GM23338 (cell line): ENCODE measurements around the gene CNOT9. TPM values are rescaled to one million over a fixed set of nuclear protein-coding genes. Genes with fewer than 3 reads are reported as not detected.

Source experiments
- ATAC-seq: fragments of 200-7000 bp; cut with Tn5 transposase; 3 replicates; pipeline ENCODE4 v1.9.1; 2020
- DNase-seq: peaks from one replicate; pipeline ENCODE4 v3.0.0-alpha.2; 2015; ENCODE audit warnings: low spot score
- H2AFZ ChIP-seq: fragments of 200-600 bp; sonication (generic); 2 replicates; pipeline ENCODE4 v1.8.0; 2016; ENCODE audit warnings: antibody characterized with exemption, mild to moderate bottlenecking, moderate library complexity
- H3F3A ChIP-seq: fragments of 200-600 bp; sonication (generic); replicated peaks from 2 replicates; pipeline ENCODE4 v1.8.0; 2017; ENCODE audit warnings: antibody characterized with exemption, mixed run types, low read depth
- H3K27ac ChIP-seq: fragments of 200-600 bp; sonication (generic); 2 replicates; pipeline ENCODE4 v1.6.1; 2016; ENCODE audit warnings: low read depth
- H3K27me3 ChIP-seq: fragments of 200-600 bp; sonication (generic); 2 replicates; pipeline ENCODE4 v1.8.0; 2016; ENCODE audit warnings: mild to moderate bottlenecking, mixed run types, moderate library complexity; ENCODE audit not compliant: insufficient read depth
- H3K36me3 ChIP-seq: fragments of 200-600 bp; sonication (generic); 2 replicates; pipeline ENCODE4 v1.8.0; 2016; ENCODE audit warnings: mild to moderate bottlenecking; ENCODE audit not compliant: insufficient read depth
- H3K4me1 ChIP-seq: fragments of 200-600 bp; sonication (generic); 2 replicates; pipeline ENCODE4 v1.8.0; 2016; ENCODE audit warnings: mild to moderate bottlenecking, moderate library complexity; ENCODE audit not compliant: insufficient read depth
- H3K4me2 ChIP-seq: fragments of 200-600 bp; sonication (generic); 2 replicates; pipeline ENCODE4 v1.7.1; 2017; ENCODE audit warnings: mixed run types
- H3K4me3 ChIP-seq: fragments of 200-600 bp; sonication (generic); 2 replicates; pipeline ENCODE4 v1.6.1; 2016; ENCODE audit warnings: mixed run types
- H3K79me2 ChIP-seq: fragments of 200-600 bp; sonication (generic); replicated peaks from 2 replicates; pipeline ENCODE4 v1.8.0; 2017; ENCODE audit warnings: mild to moderate bottlenecking; ENCODE audit not compliant: insufficient read depth
- H3K9me2 ChIP-seq: fragments of 200-600 bp; sonication (generic); 2 replicates; pipeline ENCODE4 v1.8.0; 2017; ENCODE audit not compliant: insufficient read depth
- H4K20me1 ChIP-seq: fragments of 200-600 bp; sonication (generic); replicated peaks from 2 replicates; pipeline ENCODE4 v1.8.0; 2017; ENCODE audit warnings: mild to moderate bottlenecking; ENCODE audit not compliant: insufficient read depth
- H3K27ac Mint-ChIP-seq: 2 replicates; pipeline ENCODE4 v1.8.0; 2020; ENCODE audit warnings: inconsistent platforms, mild to moderate bottlenecking, moderate library complexity, mixed read lengths
- H3K27me3 Mint-ChIP-seq: 3 replicates; pipeline ENCODE4 v1.8.0; 2022; ENCODE audit warnings: low read depth, mild to moderate bottlenecking, moderate library complexity, mixed read lengths, inconsistent platforms; ENCODE audit not compliant: insufficient read depth, poor library complexity
- H3K36me3 Mint-ChIP-seq: 3 replicates; pipeline ENCODE4 v1.8.0; 2021; ENCODE audit warnings: low read depth, mild to moderate bottlenecking, inconsistent platforms, moderate library complexity, mixed read lengths
- H3K4me1 Mint-ChIP-seq: 3 replicates; pipeline ENCODE4 v1.8.0; 2020; ENCODE audit warnings: mild to moderate bottlenecking, inconsistent platforms, mixed read lengths
- H3K4me3 Mint-ChIP-seq: 3 replicates; pipeline ENCODE4 v1.8.0; 2021; ENCODE audit warnings: moderate library complexity, mild to moderate bottlenecking, inconsistent platforms, mixed read lengths
- H3K9me3 Mint-ChIP-seq: 3 replicates; pipeline ENCODE4 v1.8.0; 2020; ENCODE audit warnings: moderate library complexity, mild to moderate bottlenecking, inconsistent platforms, mixed read lengths
- CREB1 ChIP-seq: fragments of 250-450 bp; sonication (Bioruptor Pico); IDR thresholded peaks from 2 replicates; pipeline ENCODE4 v1.5.0; 2020; ENCODE audit warnings: low read depth, mild to moderate bottlenecking, moderate library complexity
- EZH2 ChIP-seq: fragments of 200-600 bp; sonication (generic); IDR thresholded peaks from one replicate; pipeline ENCODE4 v1.8.0; 2017; ENCODE audit warnings: antibody characterized with exemption, mild to moderate bottlenecking, low read depth; ENCODE audit not compliant: unreplicated experiment
- EZH2phosphoT487 ChIP-seq: fragments of 200-600 bp; sonication (generic); IDR thresholded peaks from one replicate; pipeline ENCODE4 v1.8.1; 2018; ENCODE audit warnings: antibody characterized with exemption; ENCODE audit not compliant: unreplicated experiment
- JUNB ChIP-seq: IDR thresholded peaks from one replicate; pipeline ENCODE4 v1.6.1; 2016; ENCODE audit warnings: antibody characterized with exemption; ENCODE audit not compliant: unreplicated experiment
- NANOG ChIP-seq: IDR thresholded peaks from 2 replicates; pipeline ENCODE4 v1.6.1; 2016; ENCODE audit warnings: antibody characterized with exemption, borderline replicate concordance
- STAT1 ChIP-seq: IDR thresholded peaks from one replicate; pipeline ENCODE4 v1.6.1; 2016; ENCODE audit warnings: antibody characterized with exemption; ENCODE audit not compliant: unreplicated experiment
- ZNF114 ChIP-seq: fragments of 250-450 bp; sonication (Bioruptor Pico); IDR thresholded peaks from 2 replicates; pipeline ENCODE4 v1.5.0; 2020; ENCODE audit warnings: mild to moderate bottlenecking, moderate library complexity
- ZNF331 ChIP-seq: fragments of 250-450 bp; sonication (Bioruptor Pico); IDR thresholded peaks from 2 replicates; pipeline ENCODE4 v1.5.0; 2020; ENCODE audit warnings: low read depth, mild to moderate bottlenecking, moderate library complexity
- polyA plus RNA-seq: library from polyadenylated mRNA; unstranded; fragments of >200 nt; fragmentation: Nextera tagmentation; extraction: Ambion mirVana; gene quantifications from 2 replicates; pipeline ENCODE4 v1.2.1, GENCODE V29; 2016
- total RNA-seq: library from RNA; depleted of rRNA; stranded (reverse); fragments of >200 nt; shearing (Covaris generic); gene quantifications from 2 replicates; pipeline ENCODE4 v1.2.3, GENCODE V29; 2014
- TF ChIP-seq, protein P1 (sequence below): IDR thresholded peaks from one replicate; pipeline ENCODE4 v1.6.1; 2018; ENCODE audit warnings: antibody characterized with exemption; ENCODE audit not compliant: unreplicated experiment
- TF ChIP-seq, protein P2 (sequence below): fragments of 250-450 bp; sonication (Bioruptor Pico); IDR thresholded peaks from 2 replicates; pipeline ENCODE4 v1.5.0; 2020; ENCODE audit warnings: mild to moderate bottlenecking, moderate library complexity
- TF ChIP-seq, protein P3 (sequence below), 2 experiments: fragments of 200-600 bp in 1 of 2; sonication (generic) in 1 of 2; conservative IDR thresholded peaks; 2 replicates each; pipeline versions ENCODE4 v1.5.1 to v1.6.1; 2016 to 2017; ENCODE audit warnings: antibody characterized with exemption in 2 of 2, low read depth in 2 of 2, mild to moderate bottlenecking in 2 of 2, moderate library complexity in 1 of 2

CNOT9 gene
- total and polyA plus RNA-seq, 2 experiments from 2014 or later, result 55.3 to 132 TPM

DNA sequence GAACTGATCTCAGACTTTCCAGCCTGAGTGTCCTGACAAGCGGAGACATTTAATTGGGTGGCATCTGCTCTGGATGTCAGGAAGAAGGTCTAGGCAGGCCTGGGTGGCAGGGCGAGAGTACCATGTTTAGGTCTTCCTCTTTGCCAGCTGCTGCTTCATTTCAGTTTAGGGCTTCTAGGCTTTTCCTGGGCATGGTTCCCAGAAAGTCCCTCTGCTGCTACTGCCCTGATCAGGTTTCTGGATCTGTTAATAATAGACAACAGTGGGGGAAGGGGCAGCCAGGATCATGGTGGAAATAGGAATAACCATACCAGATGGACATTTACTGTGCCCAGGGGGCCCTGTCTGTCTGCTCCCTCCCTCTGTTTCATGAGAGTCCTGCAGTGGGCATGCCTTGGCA, 36.8 kb downstream of the CNOT9 start:
- H4K20me1 ChIP-seq, result no peaks in the 10 kb centered on the region
- no peaks in the 10 kb centered on the region for H3K36me3 ChIP-seq
- Mint-ChIP-seq H3K4me1 (peaks cover 6% of the 10 kb centered on the region), H3K9me3 (no peaks in the 10 kb centered on the region), H3K36me3 (no peaks in the 10 kb centered on the region), H3K27ac (no peak overlapping the region), H3K4me3 (no peak overlapping the region), H3K27me3 (peaks cover 12% of the 10 kb centered on the region)
- no peak overlapping the region for H3K4me3 ChIP-seq
- 0 out of 2 replicates have a peak, but pooled peaks cover 3% of the 10 kb centered on the region for H3K9me2 ChIP-seq
- H3F3A ChIP-seq, result 0 out of 2 replicates have a peak, but pooled peaks cover 2% of the 10 kb centered on the region
- H3K27me3 ChIP-seq, result no peaks in the 10 kb centered on the region
- no peak for DNase-seq
- H3K79me2 ChIP-seq, result no peaks in the 10 kb centered on the region
- TF ChIP-seq ZNF114 (CRISPR knock-in tag) (no peak), EZH2 (no peak), CREB1 (CRISPR knock-in tag) (no peak), STAT1 (no peak), EZH2phosphoT487 (no peak), ZNF331 (CRISPR knock-in tag) (no peak), JUNB (no peak), NANOG (no peak)
- TF ChIP-seq, protein P1, sequence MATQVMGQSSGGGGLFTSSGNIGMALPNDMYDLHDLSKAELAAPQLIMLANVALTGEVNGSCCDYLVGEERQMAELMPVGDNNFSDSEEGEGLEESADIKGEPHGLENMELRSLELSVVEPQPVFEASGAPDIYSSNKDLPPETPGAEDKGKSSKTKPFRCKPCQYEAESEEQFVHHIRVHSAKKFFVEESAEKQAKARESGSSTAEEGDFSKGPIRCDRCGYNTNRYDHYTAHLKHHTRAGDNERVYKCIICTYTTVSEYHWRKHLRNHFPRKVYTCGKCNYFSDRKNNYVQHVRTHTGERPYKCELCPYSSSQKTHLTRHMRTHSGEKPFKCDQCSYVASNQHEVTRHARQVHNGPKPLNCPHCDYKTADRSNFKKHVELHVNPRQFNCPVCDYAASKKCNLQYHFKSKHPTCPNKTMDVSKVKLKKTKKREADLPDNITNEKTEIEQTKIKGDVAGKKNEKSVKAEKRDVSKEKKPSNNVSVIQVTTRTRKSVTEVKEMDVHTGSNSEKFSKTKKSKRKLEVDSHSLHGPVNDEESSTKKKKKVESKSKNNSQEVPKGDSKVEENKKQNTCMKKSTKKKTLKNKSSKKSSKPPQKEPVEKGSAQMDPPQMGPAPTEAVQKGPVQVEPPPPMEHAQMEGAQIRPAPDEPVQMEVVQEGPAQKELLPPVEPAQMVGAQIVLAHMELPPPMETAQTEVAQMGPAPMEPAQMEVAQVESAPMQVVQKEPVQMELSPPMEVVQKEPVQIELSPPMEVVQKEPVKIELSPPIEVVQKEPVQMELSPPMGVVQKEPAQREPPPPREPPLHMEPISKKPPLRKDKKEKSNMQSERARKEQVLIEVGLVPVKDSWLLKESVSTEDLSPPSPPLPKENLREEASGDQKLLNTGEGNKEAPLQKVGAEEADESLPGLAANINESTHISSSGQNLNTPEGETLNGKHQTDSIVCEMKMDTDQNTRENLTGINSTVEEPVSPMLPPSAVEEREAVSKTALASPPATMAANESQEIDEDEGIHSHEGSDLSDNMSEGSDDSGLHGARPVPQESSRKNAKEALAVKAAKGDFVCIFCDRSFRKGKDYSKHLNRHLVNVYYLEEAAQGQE, result no peak
- TF ChIP-seq, protein P2, sequence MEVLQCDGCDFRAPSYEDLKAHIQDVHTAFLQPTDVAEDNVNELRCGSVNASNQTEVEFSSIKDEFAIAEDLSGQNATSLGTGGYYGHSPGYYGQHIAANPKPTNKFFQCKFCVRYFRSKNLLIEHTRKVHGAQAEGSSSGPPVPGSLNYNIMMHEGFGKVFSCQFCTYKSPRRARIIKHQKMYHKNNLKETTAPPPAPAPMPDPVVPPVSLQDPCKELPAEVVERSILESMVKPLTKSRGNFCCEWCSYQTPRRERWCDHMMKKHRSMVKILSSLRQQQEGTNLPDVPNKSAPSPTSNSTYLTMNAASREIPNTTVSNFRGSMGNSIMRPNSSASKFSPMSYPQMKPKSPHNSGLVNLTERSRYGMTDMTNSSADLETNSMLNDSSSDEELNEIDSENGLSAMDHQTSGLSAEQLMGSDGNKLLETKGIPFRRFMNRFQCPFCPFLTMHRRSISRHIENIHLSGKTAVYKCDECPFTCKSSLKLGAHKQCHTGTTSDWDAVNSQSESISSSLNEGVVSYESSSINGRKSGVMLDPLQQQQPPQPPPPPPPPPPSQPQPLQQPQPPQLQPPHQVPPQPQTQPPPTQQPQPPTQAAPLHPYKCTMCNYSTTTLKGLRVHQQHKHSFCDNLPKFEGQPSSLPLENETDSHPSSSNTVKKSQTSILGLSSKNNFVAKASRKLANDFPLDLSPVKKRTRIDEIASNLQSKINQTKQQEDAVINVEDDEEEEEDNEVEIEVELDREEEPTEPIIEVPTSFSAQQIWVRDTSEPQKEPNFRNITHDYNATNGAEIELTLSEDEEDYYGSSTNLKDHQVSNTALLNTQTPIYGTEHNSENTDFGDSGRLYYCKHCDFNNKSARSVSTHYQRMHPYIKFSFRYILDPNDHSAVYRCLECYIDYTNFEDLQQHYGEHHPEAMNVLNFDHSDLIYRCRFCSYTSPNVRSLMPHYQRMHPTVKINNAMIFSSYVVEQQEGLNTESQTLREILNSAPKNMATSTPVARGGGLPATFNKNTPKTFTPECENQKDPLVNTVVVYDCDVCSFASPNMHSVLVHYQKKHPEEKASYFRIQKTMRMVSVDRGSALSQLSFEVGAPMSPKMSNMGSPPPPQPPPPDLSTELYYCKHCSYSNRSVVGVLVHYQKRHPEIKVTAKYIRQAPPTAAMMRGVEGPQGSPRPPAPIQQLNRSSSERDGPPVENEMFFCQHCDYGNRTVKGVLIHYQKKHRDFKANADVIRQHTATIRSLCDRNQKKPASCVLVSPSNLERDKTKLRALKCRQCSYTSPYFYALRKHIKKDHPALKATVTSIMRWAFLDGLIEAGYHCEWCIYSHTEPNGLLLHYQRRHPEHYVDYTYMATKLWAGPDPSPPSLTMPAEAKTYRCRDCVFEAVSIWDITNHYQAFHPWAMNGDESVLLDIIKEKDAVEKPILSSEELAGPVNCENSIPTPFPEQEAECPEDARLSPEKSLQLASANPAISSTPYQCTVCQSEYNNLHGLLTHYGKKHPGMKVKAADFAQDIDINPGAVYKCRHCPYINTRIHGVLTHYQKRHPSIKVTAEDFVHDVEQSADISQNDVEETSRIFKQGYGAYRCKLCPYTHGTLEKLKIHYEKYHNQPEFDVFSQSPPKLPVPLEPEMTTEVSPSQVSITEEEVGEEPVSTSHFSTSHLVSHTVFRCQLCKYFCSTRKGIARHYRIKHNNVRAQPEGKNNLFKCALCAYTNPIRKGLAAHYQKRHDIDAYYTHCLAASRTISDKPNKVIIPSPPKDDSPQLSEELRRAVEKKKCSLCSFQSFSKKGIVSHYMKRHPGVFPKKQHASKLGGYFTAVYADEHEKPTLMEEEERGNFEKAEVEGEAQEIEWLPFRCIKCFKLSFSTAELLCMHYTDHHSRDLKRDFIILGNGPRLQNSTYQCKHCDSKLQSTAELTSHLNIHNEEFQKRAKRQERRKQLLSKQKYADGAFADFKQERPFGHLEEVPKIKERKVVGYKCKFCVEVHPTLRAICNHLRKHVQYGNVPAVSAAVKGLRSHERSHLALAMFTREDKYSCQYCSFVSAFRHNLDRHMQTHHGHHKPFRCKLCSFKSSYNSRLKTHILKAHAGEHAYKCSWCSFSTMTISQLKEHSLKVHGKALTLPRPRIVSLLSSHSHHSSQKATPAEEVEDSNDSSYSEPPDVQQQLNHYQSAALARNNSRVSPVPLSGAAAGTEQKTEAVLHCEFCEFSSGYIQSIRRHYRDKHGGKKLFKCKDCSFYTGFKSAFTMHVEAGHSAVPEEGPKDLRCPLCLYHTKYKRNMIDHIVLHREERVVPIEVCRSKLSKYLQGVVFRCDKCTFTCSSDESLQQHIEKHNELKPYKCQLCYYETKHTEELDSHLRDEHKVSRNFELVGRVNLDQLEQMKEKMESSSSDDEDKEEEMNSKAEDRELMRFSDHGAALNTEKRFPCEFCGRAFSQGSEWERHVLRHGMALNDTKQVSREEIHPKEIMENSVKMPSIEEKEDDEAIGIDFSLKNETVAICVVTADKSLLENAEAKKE (CRISPR knock-in tag), result no peak
- TF ChIP-seq, protein P3, sequence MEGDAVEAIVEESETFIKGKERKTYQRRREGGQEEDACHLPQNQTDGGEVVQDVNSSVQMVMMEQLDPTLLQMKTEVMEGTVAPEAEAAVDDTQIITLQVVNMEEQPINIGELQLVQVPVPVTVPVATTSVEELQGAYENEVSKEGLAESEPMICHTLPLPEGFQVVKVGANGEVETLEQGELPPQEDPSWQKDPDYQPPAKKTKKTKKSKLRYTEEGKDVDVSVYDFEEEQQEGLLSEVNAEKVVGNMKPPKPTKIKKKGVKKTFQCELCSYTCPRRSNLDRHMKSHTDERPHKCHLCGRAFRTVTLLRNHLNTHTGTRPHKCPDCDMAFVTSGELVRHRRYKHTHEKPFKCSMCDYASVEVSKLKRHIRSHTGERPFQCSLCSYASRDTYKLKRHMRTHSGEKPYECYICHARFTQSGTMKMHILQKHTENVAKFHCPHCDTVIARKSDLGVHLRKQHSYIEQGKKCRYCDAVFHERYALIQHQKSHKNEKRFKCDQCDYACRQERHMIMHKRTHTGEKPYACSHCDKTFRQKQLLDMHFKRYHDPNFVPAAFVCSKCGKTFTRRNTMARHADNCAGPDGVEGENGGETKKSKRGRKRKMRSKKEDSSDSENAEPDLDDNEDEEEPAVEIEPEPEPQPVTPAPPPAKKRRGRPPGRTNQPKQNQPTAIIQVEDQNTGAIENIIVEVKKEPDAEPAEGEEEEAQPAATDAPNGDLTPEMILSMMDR (conservative IDR thresholded peaks at IDR 0.05; ENCODE audit: low read depth in 2 of 2), result no peak
- no peak overlapping the region for H3K4me2 ChIP-seq
- no peak for ATAC-seq
- no peak overlapping the region for H2AFZ ChIP-seq
- H3K27ac ChIP-seq, result no peak overlapping the region
- H3K4me1 ChIP-seq, result 0 out of 2 replicates have a peak, but pooled peaks cover 5% of the 10 kb centered on the region
